Measurements from ENCODE around the gene RC3H1. TPM values are rescaled to one million over a fixed set of nuclear protein-coding genes. Genes with fewer than 3 reads are reported as not detected.

The RC3H1 gene
- total and polyA plus RNA-seq, 2 of the 13 experiments (the other 11 are each of a cell fraction or from before 2014, with no cell fraction given): 11.2 to 19.6 TPM

- TF ChIP-seq, protein P1, sequence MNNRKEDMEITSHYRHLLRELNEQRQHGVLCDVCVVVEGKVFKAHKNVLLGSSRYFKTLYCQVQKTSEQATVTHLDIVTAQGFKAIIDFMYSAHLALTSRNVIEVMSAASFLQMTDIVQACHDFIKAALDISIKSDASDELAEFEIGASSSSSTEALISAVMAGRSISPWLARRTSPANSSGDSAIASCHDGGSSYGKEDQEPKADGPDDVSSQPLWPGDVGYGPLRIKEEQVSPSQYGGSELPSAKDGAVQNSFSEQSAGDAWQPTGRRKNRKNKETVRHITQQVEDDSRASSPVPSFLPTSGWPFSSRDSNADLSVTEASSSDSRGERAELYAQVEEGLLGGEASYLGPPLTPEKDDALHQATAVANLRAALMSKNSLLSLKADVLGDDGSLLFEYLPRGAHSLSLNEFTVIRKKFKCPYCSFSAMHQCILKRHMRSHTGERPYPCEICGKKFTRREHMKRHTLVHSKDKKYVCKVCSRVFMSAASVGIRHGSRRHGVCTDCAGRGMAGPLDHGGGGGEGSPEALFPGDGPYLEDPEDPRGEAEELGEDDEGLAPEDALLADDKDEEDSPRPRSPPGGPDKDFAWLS (CRISPR knock-in tag; IDR thresholded peaks at IDR 0.05; ENCODE audit: borderline replicate concordance): no peak
- TF ChIP-seq ZNF337 (CRISPR knock-in tag; IDR thresholded peaks at IDR 0.05; ENCODE audit: borderline replicate concordance, low read depth) (no peak), ZFP36L1 (CRISPR knock-in tag; IDR thresholded peaks at IDR 0.05) (no peak), ZNF468 (CRISPR knock-in tag; IDR thresholded peaks at IDR 0.05) (no peak), ZNF660 (CRISPR knock-in tag; IDR thresholded peaks at IDR 0.05; ENCODE audit: borderline replicate concordance, low read depth) (no peak), PAWR (CRISPR knock-in tag; IDR thresholded peaks at IDR 0.05; ENCODE audit: borderline replicate concordance) (no peak), PAF1 (CRISPR knock-in tag; IDR thresholded peaks at IDR 0.05) (no peak)
- TF ChIP-seq, protein P2, sequence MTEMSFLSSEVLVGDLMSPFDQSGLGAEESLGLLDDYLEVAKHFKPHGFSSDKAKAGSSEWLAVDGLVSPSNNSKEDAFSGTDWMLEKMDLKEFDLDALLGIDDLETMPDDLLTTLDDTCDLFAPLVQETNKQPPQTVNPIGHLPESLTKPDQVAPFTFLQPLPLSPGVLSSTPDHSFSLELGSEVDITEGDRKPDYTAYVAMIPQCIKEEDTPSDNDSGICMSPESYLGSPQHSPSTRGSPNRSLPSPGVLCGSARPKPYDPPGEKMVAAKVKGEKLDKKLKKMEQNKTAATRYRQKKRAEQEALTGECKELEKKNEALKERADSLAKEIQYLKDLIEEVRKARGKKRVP (CRISPR knock-in tag; IDR thresholded peaks at IDR 0.05): no peak
Observed at GRCh38 chr1:173886746-173887611, 135.2 kb downstream of the RC3H1 start (continued).

DNA sequence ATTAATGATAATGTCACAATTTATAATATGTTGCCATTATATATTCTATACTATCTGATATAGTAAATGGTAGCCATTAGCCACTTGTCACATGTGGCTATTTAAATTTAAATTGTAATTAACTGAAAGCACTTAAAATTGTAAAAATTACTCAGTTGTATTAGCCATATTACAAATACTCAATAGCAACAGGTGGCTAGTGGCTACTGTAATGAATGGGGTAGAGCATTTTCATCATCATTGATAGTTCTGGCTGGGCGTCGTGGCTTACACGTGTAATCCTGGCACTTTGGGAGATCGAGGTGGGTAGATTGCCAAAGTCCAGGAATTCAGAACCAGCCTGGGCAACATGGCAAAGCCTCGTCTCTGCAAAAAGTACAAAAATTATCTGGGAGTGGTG, 137.5 kb downstream of the RC3H1 start:
- H3K79me2 ChIP-seq (ENCODE audit: insufficient read depth, low read length): no peaks in the 10 kb centered on the region
- no peak overlapping the region for H2AFZ ChIP-seq (ENCODE audit: low read length)
- FAIRE-seq: no peak
- H4K20me1 ChIP-seq (ENCODE audit: insufficient read depth, low read length): no peaks in the 10 kb centered on the region
- DNase-seq (ENCODE audit: low spot score): no peak
- H3K4me3 ChIP-seq (replicated peaks in 1 of 3; ENCODE audit: insufficient read depth in 1 of 3, low read depth in 2 of 3, low read length in 3 of 3): no peak overlapping the region
- CTCF ChIA-PET (ENCODE audit: low intra/inter-chr PET ratio, low total read pairs): no interaction called here
- peaks cover 8 to 14% of the 10 kb centered on the region in 2 experiments for H3K36me3 ChIP-seq (replicated peaks in 1 of 2; ENCODE audit: control insufficient read depth in 1 of 2, insufficient read depth in 2 of 2, low read length in 2 of 2)
- in situ Hi-C loops (cut with HindIII; ENCODE audit: extremely low pct_ligation_motif_present, low pct_unique_long_range_greater_than_20kb) (no loop called here), intact Hi-C loops (cut with micrococcal nuclease; ENCODE audit: unreplicated experiment) (no loop called here)
- no TSS peak for BruUV-seq (replicated peaks)
- no peaks in the 10 kb centered on the region for H3K9me3 ChIP-seq (ENCODE audit: low read length)
- no peaks in the 10 kb centered on the region for H3K4me1 ChIP-seq (ENCODE audit: insufficient read depth, low read length)
- 96% methylated on average over 5 of the region's 5 CpGs for WGBS (ENCODE audit: low lambda C conversion rate)
- H3K4me2 ChIP-seq (ENCODE audit: low read depth, low read length): no peak overlapping the region
- ATAC-seq: no peak
- H3K27me3 ChIP-seq (ENCODE audit: control insufficient read depth in 1 of 2, insufficient read depth in 2 of 2, low read length in 2 of 2): no peaks in the 10 kb centered on the region
- H3K9ac ChIP-seq (ENCODE audit: insufficient read depth, low read depth, low read length): no peak overlapping the region
- no peak overlapping the region for H3K27ac ChIP-seq (ENCODE audit: extremely low read length, insufficient read depth, low read length)
- POLR2A ChIA-PET: interaction anchor here (1.0 kb wide), 1 partner anchor 16 kb away, joined by 3 read pairs; the partner anchor contains the start of gene ZBTB37
- TF ChIP-seq KAT7 (CRISPR knock-in tag; IDR thresholded peaks at IDR 0.05; ENCODE audit: borderline replicate concordance): no peak
- no peak for TF ChIP-seq ZNF777 (CRISPR knock-in tag; IDR thresholded peaks at IDR 0.05)
- TF ChIP-seq SP5 (CRISPR knock-in tag; IDR thresholded peaks at IDR 0.05; ENCODE audit: borderline replicate concordance, low read depth): no peak
- no peak for TF ChIP-seq ZNF547 (CRISPR knock-in tag; IDR thresholded peaks at IDR 0.05)
- TF ChIP-seq NFKBIZ (CRISPR knock-in tag; IDR thresholded peaks at IDR 0.05): no peak
- TF ChIP-seq ZNF232 (CRISPR knock-in tag; IDR thresholded peaks at IDR 0.05; ENCODE audit: borderline replicate concordance): no peak
- no peak for TF ChIP-seq ZNF3 (CRISPR knock-in tag; IDR thresholded peaks at IDR 0.05)
- TF ChIP-seq MLXIP (CRISPR knock-in tag; IDR thresholded peaks at IDR 0.05; ENCODE audit: borderline replicate concordance): no peak

Measured in HepG2 (cell line).